ENCODE data around the gene NEO1. TPM values are rescaled to one million over a fixed set of nuclear protein-coding genes. Genes with fewer than 3 reads are reported as not detected.

Gene NEO1
- total RNA-seq, 3 donors from 2014 or later = 4.7 to 5.2 (median 4.9) TPM

DNA sequence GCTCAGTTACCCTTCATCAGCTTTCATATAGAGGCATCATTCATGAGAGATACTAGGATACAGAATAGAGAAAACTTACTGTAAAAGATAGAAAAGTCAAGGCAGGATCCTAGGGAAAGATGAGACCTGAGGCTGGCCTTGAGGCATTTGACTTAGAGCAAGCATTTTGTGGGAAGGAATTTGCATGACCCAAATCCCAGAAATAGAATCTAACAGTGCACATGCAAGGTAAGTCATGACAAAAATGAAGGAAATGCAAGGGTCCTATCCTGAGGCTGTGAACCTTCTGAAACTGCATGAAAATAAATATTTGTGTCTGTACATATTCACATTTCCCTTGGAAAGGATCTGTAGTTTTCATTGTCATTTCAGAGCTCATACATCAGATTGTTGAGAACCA lies 194.2 kb downstream of the NEO1 start:
- no peak for DNase-seq
- no peak overlapping the region for H3K4me3 Mint-ChIP-seq
- no peaks in the 10 kb centered on the region for H3K9me3 Mint-ChIP-seq
- no peak for ATAC-seq
- no peaks in the 10 kb centered on the region for H3K4me1 Mint-ChIP-seq (ENCODE audit: low read depth)
- H3K36me3 Mint-ChIP-seq (ENCODE audit: insufficient read depth) = peaks cover 7% of the 10 kb centered on the region
- no peaks in the 10 kb centered on the region for H3K27me3 Mint-ChIP-seq (ENCODE audit: low read depth)

DNA sequence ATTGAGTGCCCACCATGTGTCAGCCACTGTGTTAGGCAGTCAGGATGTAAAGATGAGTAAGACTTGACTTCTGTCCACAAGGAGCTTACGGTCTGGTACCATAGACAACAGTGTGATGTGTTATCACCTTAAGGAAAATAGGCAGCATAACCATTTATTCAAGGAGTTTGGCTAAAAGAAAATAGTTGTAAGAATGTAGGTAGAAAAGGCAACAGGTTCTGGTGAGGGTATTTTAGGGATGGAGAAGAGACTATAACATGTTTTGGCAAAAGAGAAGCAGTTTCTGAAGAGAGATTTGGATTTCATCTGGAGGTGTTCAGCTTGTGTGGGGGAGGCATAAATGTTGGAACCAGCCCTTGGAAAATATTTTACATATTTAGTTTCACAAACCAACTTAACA lies 194.6 kb downstream of the NEO1 start:
- ATAC-seq = no peak
- Mint-ChIP-seq H3K4me3 (no peak overlapping the region), H3K4me1 (ENCODE audit: low read depth) (no peaks in the 10 kb centered on the region), H3K27me3 (ENCODE audit: low read depth) (no peaks in the 10 kb centered on the region), H3K36me3 (ENCODE audit: insufficient read depth) (peaks cover 10% of the 10 kb centered on the region), H3K9me3 (no peaks in the 10 kb centered on the region)
- DNase-seq = no peak

DNA sequence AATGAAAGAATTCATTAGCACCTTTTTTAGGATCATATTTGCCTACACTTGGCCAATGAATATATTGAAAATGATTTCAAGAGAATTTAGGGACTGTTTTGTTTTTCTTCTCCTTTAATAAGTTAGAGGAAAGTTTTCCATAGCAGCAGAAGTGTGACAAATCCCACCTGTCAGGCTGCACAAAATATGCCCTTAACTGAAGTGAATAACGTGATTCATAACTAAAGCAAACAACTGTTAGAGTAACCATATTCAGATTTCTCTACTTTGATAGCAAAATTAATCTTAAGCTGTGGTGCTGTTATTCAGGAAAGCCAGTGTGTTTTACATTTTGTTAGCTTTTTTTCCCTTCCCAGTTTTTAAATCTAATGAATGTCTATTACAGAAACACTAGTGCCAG lies 195.1 kb downstream of the NEO1 start:
- Mint-ChIP-seq H3K9me3 (no peaks in the 10 kb centered on the region), H3K4me1 (ENCODE audit: low read depth) (no peaks in the 10 kb centered on the region), H3K27me3 (ENCODE audit: low read depth) (no peaks in the 10 kb centered on the region), H3K36me3 (ENCODE audit: insufficient read depth) (peaks cover 12% of the 10 kb centered on the region), H3K4me3 (no peak overlapping the region)
- ATAC-seq (no peak), DNase-seq (no peak)

DNA sequence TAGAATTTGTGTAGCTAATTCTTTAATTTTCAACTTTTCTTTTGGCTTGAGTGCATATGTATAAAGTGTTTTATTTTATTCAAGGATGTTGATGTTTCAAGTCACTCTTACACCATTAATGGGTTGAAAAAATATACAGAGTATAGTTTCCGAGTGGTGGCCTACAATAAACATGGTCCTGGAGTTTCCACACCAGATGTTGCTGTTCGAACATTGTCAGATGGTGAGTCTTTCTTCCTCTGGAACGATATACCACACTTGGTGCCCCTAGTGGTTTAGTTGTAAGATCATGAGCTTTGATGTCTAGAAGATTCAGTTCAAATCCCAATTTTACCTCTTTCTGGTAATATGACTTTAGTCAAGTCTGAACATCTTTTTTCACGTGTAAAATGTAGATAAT lies 197.2 kb downstream of the NEO1 start:
- no peak for DNase-seq
- no peaks in the 10 kb centered on the region for H3K4me1 Mint-ChIP-seq (ENCODE audit: low read depth)

DNA sequence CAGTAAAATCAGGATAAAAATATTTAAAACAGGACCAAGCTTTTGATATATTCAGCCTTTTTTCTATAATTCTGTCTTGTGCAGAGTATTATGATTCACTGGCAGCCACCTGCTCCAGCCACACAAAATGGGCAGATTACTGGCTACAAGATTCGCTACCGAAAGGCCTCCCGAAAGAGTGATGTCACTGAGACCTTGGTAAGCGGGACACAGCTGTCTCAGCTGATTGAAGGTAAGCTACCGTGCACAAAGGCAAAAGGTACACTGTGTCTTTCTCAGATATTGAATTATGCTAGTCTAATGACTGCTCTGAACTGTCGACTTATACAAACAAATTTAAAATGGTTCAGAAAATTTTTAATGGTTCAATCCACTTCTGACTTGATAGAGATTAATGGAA lies 202.3 kb downstream of the NEO1 start:
- Mint-ChIP-seq H3K4me1 (ENCODE audit: low read depth) (no peaks in the 10 kb centered on the region), H3K9me3 (no peaks in the 10 kb centered on the region), H3K36me3 (ENCODE audit: insufficient read depth) (peaks cover 14% of the 10 kb centered on the region), H3K4me3 (no peak overlapping the region), H3K27me3 (ENCODE audit: low read depth) (no peaks in the 10 kb centered on the region)
- DNase-seq (no peak), ATAC-seq (no peak)

More for the DNA sequence above, 197.2 kb downstream of the NEO1 start:
- Mint-ChIP-seq H3K27me3 (ENCODE audit: low read depth) (no peaks in the 10 kb centered on the region), H3K36me3 (ENCODE audit: insufficient read depth) (peaks cover 13% of the 10 kb centered on the region), H3K9me3 (no peaks in the 10 kb centered on the region), H3K4me3 (no peak overlapping the region)
- ATAC-seq = no peak

DNA sequence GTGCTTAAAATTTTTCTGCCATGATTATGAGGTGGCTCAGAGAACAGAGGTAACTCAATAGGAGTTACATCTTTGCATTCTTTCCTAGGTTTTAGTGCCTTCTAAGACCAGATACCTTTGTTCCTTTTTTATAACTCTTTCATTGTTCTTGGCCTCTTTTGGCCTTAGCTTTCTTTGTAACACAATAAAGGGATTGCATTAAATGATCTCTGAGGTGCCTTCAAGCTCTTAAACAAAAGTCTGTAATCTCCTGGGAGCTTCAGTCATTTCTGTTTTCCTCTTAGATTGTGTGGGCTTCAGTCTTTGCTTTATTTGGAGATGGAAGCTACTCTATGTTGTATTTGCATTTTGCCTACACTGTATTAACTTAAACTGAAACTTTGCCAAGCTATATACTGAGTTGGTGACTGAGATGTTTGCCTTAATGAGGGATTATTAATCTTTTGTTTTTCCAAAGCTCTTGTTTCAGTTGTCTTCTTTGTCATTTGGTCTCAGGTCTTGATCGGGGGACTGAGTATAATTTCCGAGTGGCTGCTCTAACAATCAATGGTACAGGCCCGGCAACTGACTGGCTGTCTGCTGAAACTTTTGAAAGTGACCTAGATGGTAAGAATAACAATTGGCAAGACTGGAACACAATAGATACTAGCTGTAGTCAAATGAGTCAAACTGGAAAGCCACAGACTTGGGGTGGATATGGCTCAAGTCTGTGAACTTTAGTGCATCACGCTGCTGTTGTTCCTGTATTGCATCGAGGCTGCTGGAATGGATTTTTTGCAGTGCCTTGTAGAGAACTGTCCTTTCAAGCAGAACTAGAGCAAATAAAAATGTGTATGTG lies 206.2 kb downstream of the NEO1 start:
- Mint-ChIP-seq H3K4me1 (ENCODE audit: low read depth) (no peaks in the 10 kb centered on the region), H3K9me3 (no peaks in the 10 kb centered on the region), H3K27me3 (ENCODE audit: low read depth) (no peaks in the 10 kb centered on the region), H3K4me3 (no peak overlapping the region), H3K36me3 (ENCODE audit: insufficient read depth) (peaks cover 12% of the 10 kb centered on the region)
- DNase-seq (no peak), ATAC-seq (peak in 1 of 2 donors; percentile 54)

DNA sequence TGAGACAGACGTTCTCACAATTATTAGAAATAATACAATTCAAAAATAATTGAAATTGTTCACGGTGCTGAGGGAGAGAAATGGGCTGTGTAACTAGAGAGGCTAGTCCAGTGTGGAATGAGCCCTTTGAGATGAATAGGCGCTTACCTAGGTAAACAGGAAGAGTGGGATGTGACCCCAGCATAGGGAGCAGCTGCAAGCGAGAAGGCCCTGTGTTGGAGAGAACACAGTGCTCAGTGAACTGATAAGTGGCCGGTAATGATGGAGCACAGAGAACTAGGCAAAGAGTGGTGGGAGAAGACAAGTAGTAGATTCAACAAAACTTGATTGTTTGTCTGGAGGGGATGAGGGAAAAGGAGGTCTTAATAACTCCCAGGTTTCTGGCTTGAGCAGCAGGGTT lies 212.6 kb downstream of the NEO1 start:
- ATAC-seq = no peak
- H3K27me3 Mint-ChIP-seq (ENCODE audit: low read depth) = no peaks in the 10 kb centered on the region
- H3K4me1 Mint-ChIP-seq (ENCODE audit: low read depth) = no peaks in the 10 kb centered on the region
- H3K9me3 Mint-ChIP-seq = no peaks in the 10 kb centered on the region
- DNase-seq = no peak
- no peak overlapping the region for H3K4me3 Mint-ChIP-seq
- H3K36me3 Mint-ChIP-seq (ENCODE audit: insufficient read depth) = peaks cover 5% of the 10 kb centered on the region

DNA sequence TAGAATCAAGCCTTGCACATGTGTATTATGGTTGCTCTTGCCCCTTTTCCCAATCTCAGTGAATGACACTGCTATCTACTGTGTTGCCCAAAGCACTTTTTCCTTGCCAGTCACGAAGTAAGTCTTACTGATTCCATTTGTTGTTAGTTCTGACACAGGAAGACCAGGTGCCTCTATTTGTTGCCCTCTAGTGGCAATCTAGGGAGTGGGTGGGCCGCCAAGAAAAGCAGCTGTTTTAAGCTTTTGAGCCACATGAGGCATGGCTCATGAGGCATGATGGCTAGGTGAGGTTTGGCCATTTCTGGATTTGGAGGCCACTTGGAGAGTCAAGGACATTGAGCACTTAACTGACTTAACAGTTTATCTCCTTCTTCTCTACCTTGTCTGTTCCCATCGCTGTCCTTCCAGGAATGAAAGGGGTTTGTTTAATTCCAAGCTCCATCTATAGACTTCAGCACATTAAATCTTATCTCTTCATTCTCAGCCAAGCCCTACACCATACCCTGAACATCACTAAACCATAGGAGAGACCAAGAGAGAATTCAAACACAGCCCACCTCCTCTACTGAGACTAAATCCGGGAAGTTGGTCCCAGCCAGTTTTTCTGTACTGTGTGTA lies 213.4 kb downstream of the NEO1 start:
- Mint-ChIP-seq H3K9me3 (no peaks in the 10 kb centered on the region), H3K4me3 (no peak overlapping the region), H3K36me3 (ENCODE audit: insufficient read depth) (peaks cover 7% of the 10 kb centered on the region), H3K27me3 (ENCODE audit: low read depth) (no peaks in the 10 kb centered on the region), H3K4me1 (ENCODE audit: low read depth) (no peaks in the 10 kb centered on the region)
- ATAC-seq (peak; percentile 66 to 73), DNase-seq (peak; percentile 21)

DNA sequence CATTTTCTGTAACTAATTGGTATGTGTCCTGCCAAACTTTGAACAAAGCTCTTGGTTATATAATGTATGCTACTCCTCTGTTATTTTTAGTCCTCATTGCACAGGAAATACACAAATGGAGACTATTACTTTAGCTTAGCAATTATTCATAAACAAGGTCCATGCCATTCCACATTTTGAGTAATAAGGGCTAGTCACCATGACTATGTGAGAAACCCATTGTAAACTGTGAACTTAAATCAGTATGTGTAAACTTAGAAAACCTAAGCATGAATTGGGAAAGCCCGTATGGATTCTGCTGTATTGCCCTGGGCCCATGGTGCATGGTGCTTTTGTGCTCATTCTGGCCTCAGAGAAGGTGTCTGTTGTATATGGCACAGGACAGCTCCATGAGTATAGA lies 216.2 kb downstream of the NEO1 start:
- H3K4me1 Mint-ChIP-seq (ENCODE audit: low read depth) = peaks cover 2% of the 10 kb centered on the region
- H3K27me3 Mint-ChIP-seq (ENCODE audit: low read depth) = no peaks in the 10 kb centered on the region
- DNase-seq = no peak
- ATAC-seq = no peak
- H3K4me3 Mint-ChIP-seq = no peak overlapping the region
- H3K9me3 Mint-ChIP-seq = no peaks in the 10 kb centered on the region
- H3K36me3 Mint-ChIP-seq (ENCODE audit: insufficient read depth) = peaks cover 7% of the 10 kb centered on the region

DNA sequence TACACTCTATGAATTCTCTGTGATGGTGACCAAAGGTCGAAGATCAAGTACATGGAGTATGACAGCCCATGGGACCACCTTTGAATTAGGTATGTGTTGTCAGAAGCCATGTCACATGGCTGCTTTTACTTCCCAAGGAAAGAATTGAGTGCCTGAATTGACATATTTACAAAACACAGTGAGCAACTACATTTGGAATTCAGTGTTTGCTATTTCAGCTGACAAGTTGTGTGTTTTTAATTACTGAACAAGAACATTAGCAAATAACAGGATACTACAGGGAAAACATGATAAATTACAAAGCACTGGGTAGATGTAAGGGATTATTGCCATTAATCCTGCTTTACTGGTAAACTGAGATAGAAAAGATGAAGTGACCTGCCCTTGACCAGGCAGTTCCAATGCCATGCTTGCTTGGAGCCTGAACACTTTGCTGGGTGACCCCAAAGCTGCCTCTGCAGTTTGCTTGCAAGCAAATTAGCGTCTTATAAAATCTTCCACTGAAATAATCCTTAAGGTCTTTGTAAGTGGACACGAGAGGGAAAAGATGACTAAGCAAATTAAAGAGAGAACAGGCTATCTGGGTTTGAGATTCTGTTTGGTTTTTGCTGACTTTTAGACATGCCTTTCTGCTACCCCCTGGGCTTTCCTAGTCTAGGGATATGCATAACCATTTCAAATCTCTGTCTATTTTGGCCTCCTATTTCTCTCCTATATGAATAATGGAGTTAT lies 218.3 kb downstream of the NEO1 start:
- Mint-ChIP-seq H3K27me3 (ENCODE audit: low read depth) (no peaks in the 10 kb centered on the region), H3K4me3 (no peak overlapping the region), H3K36me3 (ENCODE audit: insufficient read depth) (peaks cover 7% of the 10 kb centered on the region), H3K9me3 (no peaks in the 10 kb centered on the region), H3K4me1 (ENCODE audit: low read depth) (peaks cover 2% of the 10 kb centered on the region)
- DNase-seq = no peak
- no peak for ATAC-seq

DNA sequence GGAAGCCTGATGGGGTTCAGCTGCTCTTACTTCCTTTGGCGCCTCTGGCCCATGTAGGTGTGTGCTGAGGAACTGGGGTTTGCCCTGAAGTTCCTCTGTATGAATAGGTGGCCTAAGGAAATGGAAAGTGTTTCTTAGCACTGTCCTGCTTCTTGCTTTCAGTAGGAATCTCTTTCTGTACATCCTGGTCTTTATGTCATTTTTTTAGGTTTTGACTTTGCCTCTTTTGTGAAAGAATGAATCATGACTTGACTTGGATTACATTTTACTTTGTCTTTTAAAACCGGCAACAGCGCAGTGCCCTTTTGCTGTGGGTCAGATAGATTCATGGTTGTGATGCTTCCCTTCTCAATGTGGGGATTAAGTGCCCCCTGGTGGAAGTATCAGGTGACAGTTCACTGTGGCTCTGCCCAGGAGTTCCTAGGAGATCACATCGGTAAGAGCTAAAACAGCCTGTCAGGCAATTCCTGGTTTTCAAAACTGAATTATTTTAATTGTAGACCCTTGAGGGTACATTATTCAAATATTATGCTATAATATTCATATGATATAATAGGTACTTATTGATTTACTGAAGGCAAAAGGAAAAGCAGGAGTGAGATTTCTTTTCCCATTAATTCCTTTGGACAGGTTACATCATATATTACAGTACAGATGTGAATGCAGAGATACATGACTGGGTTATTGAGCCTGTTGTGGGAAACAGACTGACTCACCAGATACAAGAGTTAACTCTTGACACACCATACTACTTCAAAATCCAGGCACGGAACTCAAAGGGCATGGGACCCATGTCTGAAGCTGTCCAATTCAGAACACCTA lies 221.1 kb downstream of the NEO1 start:
- H3K27me3 Mint-ChIP-seq (ENCODE audit: low read depth) = no peaks in the 10 kb centered on the region
- DNase-seq = peak; percentile 12
- peaks cover 4% of the 10 kb centered on the region for H3K36me3 Mint-ChIP-seq (ENCODE audit: insufficient read depth)
- H3K4me3 Mint-ChIP-seq = no peak overlapping the region
- H3K9me3 Mint-ChIP-seq = no peaks in the 10 kb centered on the region
- peaks cover 2% of the 10 kb centered on the region for H3K4me1 Mint-ChIP-seq (ENCODE audit: low read depth)
- ATAC-seq = peak; percentile 54 to 77

DNA sequence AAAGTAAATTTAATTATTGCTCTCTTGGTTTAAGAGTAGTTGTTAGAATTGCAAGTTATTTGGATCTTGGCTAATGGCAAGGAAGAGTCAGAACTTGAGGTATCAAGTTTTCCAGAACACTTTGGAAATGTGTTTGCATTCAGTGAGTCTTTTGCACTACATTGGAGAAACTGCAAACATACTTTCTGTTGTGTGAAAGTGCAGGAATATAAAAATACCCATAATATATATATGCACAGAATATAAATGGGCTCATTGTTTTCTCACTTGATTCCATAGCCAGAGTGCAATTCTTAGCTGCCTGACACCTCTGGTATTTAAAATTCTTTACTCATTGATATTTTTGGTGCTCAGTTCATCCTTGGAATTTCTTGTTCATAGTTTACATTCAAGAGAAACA lies 223.6 kb downstream of the NEO1 start:
- DNase-seq (no peak), ATAC-seq (no peak)
- no peaks in the 10 kb centered on the region for H3K27me3 Mint-ChIP-seq (ENCODE audit: low read depth)
- H3K9me3 Mint-ChIP-seq = no peaks in the 10 kb centered on the region
- peaks cover 2% of the 10 kb centered on the region for H3K4me1 Mint-ChIP-seq (ENCODE audit: low read depth)
- H3K4me3 Mint-ChIP-seq = no peak overlapping the region
- no peaks in the 10 kb centered on the region for H3K36me3 Mint-ChIP-seq (ENCODE audit: insufficient read depth)

DNA sequence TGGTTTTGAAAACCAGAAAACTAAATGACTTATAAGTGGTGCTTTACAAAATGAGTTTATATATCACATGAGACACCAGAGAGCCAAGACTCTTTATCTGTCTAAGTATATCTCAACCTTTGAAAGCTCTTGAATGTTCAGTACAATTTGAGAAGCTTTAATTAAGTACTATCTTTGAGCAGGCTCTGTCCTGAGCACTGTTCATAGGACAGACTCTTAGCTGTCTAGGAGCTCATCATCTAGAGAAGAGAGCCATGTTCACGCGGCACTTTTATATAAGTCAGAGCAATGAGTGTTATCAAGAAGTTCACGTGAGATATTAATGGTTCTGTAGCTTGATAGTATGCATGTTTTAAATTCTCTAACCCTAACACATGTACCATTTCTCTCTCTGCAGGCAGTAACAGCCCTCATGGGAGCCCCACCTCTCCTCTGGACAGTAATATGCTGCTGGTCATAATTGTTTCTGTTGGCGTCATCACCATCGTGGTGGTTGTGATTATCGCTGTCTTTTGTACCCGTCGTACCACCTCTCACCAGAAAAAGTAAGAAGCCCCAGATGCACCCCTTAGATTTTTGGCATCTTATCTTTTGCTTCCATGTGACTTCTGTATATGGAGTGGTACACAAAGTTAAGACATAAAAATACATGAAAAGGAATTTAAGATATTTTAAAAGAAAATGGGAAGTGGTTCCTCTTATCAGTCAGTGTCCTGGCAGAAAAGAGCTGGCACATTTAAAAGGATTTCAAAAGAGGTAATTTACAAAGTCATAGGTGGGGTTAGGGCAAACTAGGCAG lies 230.5 kb downstream of the NEO1 start:
- ATAC-seq = no peak
- Mint-ChIP-seq H3K36me3 (ENCODE audit: insufficient read depth) (peaks cover 16% of the 10 kb centered on the region), H3K4me1 (ENCODE audit: low read depth) (peaks cover 5% of the 10 kb centered on the region), H3K4me3 (no peak overlapping the region), H3K27me3 (ENCODE audit: low read depth) (no peaks in the 10 kb centered on the region), H3K9me3 (no peaks in the 10 kb centered on the region)
- DNase-seq = no peak
